GM21515 (cell line): ENCODE results near the gene RCAN1.

Source experiments
- ATAC-seq: cut with Tn5 transposase; IDR thresholded peaks from one replicate; pipeline ENCODE4 v1.9.1; 2021; ENCODE audit not compliant: unreplicated experiment

The RCAN1 gene

DNA sequence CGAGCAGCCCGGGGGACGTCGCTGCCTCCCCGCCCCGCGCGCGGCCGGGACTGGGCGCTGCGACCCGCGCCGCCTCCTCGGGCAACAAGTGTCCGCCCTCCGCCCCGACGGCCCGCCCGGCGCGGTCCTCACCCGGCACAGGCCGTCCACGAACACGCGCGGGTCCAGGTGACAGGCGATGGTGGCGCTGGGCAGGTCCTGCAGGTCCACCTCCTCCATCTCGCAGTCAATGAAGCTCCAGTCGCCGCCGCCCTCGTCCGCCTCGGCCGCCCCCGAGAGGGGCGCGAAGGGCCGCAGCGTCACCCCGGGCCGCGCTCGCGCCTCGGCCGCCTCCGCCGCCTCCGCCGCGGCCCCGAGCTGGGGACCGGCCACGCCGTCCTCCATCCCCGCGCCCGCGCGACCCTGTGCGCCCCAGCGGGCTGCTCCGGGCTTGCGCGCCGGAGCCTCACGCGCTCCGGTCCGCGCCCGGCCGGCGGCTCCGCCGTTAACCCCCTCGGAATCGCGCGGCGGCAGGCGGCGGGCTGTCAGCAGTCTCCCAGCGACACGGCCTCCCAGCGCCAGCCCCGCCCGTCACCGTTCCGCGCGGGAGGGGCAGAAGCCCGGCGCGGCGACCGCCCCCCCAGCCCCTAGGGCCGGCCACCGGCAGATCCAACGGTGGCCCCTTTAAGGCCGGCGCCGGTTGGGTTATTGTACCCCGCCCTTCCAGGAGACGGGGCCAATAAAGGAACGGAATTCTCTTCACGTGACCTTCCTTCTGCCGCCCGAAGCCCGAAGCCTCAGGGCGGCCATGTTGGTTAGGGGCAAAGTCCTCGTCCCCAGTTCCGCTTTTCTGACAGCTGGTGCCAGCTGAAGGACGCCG lies at the start of gene RCAN1:
TSS of gene RCAN1 (minus strand) at position 486 of the 859 bp plus-strand sequence. CDS start at position 384, 102 bp downstream.
- peak; percentile 94 for ATAC-seq

DNA sequence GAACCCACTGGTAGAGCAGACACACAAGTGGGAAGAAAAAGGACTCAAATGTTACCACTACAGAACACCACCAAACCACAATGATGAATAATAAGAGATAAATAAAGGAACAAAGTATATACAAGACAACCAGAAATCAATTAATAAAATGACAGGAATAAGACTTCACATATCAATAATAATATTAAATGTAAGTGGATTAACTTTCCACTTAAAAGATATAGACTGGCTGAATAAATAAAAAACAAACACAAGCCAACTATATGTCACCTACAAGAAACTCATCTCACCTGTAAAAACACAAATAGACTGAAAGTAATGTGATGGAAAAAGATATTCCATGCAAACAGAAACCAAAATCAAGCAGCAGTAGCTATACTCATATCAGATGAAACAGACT lies 46.9 kb upstream of the RCAN1 start:
- ATAC-seq: no peak

DNA sequence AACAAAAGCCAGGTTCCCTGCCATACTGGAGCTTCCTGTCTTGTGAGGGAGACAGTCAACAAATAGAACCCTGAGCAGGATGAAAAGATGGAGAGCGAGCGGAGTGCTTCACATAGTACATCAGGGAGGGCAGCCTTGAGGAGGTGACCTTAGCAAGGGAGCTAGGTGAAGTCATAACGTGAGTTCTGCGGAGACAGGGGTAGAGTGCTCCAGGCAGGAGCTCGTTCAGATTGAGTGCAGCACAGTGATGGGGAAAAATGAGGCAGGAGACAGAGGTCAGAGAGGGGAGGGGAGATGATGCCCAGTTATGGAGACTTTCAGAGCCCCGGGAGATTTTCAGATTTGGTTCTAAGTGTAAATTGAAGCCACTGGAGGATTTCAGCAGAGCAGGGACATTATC lies 38.6 kb upstream of the RCAN1 start:
- ATAC-seq: no peak

DNA sequence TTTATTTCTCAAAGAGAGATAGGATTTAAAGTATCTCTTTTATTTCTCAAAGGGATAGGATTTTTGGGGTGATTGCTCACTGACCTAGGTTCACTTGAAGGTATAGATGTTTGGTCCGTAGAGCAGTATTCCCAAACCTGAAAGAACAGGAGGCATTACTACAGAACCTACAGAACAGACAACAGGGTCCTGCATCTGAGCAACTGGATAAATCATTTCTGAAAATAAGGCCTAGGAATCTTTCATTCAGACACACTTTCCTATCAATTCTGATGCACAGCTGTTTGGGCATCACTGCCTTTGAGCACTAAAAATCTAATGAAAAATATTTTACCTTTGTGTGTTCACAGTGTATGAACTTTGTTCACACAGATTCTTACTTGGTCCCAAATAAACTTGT lies 36.7 kb upstream of the RCAN1 start:
- no peak for ATAC-seq

DNA sequence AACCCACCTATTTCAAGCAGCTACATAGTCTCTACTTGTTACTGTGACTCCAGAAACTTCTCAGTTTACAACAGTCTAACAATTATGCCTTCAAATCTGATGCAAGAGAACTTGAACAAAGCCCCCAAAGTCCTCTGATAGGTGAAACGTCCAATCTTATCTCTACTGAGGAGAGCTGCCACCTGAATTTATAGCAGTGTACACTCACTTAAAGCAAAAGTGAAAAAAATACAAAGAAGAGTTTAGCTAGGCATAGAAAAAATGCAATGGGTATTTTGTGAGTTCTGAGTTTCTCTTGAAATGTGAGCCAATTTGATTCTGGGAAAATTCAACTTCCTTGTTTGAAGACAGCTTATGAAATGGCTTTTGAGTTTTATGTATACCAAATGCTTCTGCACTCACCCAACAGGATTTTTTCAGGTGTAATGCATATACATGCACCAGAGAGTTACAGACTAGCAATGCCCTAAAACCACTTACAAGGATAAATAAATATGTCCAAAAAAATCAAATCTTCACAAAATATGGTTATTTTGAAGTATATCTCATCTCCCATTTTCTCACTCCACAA lies 36.0 kb upstream of the RCAN1 start:
- no peak for ATAC-seq

DNA sequence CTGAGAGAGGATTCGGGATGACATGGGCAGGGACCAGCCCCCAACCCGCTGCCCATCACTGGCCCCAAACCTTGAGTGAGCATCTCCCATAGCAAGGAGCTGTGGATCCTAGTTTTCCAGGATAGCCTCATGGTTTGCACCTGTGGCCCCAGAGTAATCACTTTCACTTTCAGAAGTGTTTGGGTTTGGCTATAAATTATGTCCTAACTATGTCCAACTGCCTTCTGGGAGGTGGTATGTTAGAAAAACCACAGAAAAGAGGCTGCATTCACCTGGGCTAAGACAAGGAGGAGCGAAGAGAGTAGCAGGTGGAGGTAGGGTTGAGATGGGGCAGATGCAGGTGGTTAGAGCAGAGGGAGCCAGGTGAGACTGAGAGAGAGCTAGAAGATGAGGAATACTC lies 34.5 kb upstream of the RCAN1 start:
- ATAC-seq: no peak

DNA sequence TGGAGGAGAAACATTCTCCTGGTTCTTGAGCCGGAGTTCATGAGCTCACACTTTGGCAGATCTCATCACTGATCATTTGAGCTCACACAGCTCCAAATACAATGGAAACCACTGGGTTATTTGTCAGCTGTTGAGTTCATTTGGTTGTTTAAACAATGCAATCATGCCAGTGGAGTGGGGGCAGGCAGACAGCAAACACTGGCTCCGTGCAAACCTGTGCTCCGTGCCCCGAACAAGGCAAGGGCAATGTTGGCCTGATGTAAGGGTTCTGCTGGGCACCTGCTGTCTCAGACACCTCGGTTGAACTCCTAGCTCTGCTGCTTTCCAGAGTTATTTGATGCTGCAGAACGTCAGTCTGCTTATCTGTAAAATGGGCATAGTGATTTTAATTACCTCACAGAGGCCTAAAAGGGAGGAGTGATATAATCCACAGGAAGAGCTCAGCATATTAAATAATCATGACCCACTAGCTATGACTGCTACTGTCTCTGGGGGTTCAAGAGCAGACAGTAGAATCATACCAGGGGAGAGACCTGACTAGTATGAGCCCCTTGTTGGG lies 33.9 kb upstream of the RCAN1 start:
- no peak for ATAC-seq

DNA sequence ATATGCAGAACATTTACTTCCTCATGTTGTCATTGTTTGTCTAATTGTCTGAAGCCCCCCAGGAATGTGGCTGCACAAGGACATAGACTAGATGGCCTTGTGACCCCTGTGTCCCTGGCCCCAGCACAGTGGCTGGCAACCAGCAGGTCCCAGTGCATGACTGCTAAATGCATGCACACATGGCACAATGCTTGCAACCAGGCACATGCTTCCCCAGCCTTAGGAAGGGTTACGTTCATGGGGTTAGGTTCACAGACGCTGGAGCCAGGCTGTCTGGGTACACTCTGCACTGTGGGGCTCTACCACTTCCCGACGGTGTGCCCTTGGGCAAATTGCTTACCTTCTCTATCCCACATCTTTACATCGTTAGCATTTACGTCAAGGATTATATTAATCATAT lies 32.6 kb upstream of the RCAN1 start:
- ATAC-seq: no peak

DNA sequence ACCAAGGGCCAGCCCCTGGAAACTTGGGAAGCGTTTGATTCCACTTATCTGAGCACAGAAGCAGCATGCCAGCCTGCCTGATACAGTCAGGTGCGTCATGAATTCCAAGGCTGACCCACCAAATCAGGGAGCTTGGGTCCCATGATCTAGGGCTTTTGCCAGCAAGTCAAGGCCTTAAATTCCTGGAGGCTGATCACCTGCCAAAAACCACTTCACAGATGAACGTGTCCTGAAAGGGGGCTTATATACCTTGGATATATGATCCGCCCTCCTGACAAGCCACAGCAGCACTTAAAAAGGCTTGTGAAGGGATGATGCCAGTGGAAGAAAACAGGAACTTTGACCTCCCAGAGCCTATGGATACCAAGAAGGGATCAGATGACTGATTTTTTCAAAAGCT lies 29.9 kb upstream of the RCAN1 start:
- ATAC-seq: no peak

DNA sequence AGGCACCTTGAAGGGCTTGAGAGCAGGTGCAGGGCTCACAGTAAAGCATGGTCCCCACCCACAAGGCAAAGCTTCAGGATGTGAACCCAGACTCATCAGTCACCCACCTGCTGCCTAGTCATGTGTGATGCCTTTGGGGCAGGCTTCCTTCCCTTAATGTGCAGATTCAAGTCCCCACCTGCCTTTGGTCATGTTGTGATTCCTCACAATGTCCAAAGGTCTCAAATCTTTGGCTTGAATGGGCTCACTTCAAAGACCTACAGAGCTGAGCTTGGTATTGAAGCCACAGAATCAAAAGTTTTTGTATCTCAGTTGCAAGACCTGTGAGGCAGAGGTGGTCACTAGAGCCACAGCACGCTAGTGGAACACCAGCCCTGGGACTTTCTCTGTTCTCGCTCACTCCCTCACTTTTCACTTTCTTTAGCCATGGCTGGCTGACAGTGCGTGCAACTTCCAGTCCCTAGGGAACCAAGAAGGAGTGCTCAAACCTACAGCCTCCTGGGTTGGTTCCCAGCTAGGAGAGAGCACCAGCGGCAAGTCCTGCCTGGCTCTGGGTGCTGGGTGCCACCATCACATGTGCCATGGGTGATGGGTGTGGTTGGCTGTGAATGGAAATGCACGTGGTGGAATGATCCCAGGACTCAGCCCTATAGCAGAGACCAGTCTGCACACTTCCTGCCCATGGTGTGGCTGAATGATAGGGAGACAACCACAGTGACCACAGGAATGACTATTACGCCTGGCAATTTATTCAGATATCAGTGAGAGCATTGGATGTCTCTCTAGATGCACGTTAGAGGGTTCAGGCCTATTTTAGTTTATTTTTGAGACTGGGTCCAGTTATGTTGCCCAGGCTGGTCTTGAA lies 27.5 kb upstream of the RCAN1 start:
- ATAC-seq: peak; percentile 41

DNA sequence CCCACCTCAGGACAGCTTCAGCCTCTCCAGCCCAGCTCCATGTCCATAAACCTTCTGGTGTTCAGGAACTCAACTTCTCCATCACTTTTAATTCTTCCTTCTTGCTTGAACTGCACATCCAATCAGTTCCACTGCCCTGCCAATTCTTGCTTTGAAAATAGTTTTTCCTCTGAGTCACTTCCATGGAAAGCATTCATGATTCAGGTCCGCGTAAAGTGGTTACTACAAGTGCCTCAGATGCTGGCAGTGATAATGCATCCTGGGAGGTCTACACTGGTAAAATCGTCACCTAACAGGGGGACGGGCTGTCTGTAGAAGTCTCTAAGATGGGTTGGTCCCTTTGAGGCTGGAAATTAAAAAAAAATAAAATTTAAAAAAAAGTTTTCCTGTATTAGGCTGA lies 25.9 kb upstream of the RCAN1 start:
- ATAC-seq: no peak

DNA sequence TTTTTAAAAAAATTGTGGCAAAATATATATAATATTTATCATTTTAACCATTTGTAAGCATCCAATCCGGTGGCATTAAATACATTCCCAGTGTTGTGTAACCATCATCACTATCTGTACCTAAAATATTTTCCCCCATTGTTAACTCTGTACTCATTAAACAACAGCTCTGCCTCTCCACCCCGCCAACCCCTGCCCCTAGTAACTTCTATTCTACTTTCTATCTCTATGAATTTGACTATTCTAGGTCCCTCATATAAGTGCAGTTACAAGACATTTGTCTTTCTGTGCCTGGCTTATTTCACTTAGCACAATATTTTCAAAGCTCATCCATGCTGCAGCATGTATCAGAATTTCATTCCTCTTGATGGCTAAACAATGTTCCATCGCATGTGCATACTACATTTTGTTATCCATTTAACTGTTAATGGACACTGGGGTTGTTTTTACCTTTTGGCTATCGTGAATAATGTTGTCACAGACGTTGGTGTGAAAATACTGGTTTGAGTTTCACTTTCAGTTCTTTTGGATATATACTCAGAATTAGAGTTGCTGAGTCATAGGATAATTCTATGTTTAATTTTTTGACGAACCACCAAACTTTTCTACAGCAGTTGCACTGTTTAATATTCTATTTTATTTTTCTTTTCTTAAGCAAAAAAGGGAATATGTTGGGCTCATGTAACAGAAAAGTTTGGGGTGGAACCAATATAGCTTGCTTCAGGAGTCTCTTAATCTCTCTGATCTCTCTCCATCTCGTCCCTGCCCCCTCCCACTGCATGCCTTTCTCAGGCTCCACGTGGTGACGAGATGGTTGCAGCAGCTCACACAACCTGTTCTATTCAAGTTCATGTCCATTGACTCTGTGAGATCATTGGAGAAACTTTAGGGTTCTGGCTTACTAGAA lies 25.2 kb upstream of the RCAN1 start:
- ATAC-seq: no peak

DNA sequence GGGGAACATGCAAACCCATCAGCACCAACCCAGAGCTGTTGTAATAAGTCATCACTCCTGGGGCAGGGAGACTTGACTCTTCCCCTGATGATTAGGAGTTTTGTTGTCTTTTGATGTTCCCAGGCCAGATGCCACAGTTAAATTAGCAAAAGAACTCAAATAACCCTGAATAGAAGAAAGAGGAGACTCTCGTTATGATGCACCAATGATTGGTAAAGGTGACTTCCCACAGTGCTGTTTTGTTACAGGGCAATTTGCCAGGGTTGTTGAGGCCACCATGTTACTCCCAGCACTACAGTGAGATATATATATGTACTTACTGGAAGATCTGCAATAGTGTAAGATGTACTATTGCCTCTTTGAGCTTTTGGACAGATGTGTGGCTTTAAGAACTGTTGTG lies 24.3 kb upstream of the RCAN1 start:
- ATAC-seq: no peak

DNA sequence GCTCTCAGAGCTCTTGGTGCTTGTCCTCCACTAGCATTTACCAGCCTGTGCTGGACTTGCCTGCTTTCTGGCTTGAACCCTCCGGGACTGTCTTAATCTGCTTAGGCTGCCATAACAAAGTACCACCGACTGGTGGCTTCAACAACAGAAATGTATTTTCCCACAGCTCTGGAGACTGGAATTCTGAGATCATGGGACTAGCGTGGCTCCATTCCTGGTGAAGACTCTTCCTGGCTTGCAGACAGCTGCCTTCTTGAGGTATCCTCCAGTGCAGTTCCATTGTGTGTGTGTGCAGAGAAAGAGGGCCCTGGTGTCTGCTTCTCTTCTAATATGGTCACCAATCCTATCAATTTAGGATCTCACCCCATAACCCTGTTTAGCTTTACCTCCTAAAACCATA lies 22.0 kb upstream of the RCAN1 start:
- ATAC-seq: no peak

DNA sequence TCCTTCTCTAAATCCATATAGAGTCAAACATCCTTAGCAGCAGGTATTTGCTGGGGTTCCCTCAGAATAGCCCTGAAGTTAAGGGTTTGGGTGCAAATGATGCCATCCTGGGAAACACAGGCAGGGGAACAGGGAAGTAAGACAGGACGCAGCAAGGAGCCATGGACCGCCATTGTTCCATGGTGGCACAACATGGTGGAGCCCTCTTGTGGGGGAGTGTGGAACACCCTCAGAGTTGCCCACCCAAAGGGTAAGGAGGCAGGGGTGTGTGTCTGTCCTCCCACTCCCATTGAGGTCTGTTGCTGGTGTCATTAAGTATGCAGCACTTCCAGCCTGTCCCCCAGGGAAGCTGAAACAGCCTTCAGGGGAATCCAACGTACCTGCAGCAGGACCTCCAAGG lies 20.4 kb upstream of the RCAN1 start:
- ATAC-seq: no peak

DNA sequence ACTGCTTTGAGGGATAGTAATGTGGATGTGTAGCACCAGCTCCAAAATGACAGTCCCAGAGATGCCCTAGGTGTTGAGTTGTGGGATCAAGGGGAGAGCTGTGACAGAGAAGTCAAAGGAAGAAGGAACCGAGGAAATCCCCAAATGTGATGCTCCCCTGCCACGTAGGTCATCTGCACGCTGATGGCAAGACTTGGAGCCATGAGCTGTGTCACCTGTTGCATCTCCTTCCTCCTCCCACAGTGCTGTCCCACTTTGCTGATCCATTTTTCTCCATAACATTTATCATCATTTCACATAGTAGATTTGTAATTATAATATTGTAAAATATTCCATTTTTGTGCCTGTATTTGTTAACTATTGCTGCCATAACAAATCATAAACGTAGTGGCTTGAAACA lies 17.6 kb upstream of the RCAN1 start:
- no peak for ATAC-seq

DNA sequence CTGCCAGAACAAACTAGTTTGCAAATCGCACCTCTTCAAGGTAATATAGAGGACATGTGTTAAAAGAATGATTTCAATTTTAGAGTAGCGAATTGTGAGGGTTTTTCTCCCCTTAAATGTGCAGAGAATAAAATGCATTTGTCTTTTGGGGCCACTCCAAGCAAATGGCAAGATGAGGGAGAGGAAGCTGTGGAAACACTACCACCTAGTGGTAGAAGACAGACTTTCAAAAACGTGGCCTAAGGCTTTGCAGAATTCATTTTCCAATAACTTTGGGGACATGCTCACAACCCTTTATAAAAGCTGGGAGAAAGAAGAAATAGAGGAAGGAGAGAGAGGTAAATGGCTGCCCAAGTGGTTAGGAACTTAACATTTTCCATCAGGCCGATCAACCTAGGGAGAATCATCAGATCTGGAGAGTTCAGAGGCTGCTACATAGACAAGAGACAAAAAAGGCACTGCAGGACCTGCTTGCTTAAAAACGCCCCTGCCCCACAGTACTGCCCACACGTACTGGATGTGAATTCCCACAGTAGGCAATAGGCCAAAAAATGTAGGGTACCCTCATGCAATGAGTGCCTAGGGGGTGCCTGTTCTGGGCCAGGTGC lies 15.7 kb upstream of the RCAN1 start:
- no peak for ATAC-seq

DNA sequence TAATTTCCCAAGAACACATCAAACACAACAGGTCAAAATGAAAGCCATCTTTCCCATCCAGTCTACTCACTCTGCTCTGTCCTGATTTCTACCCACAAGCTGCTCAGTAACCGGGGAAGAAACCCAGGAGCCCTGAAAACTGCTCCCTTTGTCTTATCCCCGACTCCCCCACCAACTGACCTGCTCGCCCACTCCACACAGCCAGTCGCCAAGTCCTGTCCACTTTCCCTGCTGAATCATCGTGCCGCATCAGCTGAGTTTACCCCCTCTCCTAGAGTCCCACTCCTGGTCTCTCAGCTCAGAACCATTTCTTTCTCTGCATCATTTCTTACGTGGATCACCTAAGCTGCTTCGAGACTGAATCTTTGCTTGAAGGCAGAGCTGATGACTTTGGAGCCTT lies 11.2 kb upstream of the RCAN1 start:
- no peak for ATAC-seq

DNA sequence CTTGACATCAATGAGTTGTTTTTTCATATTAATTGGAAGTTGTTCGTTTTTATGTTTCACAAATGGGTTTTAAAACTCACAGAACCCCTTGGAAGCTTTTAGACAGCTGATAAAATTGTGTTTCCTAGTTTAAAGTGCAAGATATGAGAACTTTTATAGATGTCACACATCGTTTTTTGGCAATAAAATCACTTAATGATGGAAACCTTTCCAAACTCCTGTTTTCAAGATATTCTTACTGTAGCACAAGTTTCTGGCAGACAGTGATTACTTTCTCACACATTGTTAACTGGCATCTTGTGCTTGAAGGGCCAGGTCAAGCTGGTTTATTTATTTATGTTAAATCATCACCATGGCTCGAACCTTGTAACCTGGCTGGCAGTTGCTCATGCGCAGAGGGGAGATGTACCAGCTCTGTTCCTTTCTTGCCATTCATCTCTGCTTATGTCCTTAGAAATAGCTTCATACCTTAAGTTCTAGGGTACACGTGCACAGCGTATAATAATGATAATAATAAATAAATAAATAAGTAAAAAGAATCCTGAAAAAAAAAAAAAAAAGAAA lies 10.2 kb upstream of the RCAN1 start:
- ATAC-seq: no peak

DNA sequence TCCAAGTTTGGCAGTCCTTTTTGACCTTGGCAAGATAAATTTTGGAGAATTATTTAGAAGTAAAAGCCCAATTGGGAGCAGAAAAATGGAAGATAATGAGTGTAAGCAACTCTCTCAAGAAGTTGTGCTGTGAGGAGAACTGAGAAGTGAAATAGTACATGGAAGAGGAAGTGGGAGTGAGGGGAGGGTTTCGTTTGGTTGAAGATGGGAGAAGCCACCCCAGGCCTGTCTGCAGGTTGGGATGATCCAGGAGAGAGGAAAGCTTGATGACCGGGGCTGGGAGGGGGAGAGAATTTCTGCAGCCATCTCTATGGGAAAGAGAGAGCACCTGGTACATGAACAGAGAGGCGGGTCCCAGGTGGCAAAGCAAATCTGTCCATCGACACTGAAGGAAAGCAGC lies 8.6 kb upstream of the RCAN1 start:
- ATAC-seq: no peak
